GM19467 (cell line): ENCODE results near the gene TBL2.
A peak's percentile ranks its signal among the peaks of the same experiment; 100 is the strongest.
"Not testable (repeated sequence)": the region's sequence is repeated elsewhere in the genome, so short reads cannot be mapped to it uniquely, and the experiment has no call there.

ENCODE experiments used
- ATAC-seq: cut with Tn5 transposase; IDR thresholded peaks from one replicate; pipeline ENCODE4 v1.9.1; 2021; ENCODE audit warnings: mild to moderate bottlenecking, moderate library complexity; ENCODE audit not compliant: unreplicated experiment

The TBL2 gene

DNA sequence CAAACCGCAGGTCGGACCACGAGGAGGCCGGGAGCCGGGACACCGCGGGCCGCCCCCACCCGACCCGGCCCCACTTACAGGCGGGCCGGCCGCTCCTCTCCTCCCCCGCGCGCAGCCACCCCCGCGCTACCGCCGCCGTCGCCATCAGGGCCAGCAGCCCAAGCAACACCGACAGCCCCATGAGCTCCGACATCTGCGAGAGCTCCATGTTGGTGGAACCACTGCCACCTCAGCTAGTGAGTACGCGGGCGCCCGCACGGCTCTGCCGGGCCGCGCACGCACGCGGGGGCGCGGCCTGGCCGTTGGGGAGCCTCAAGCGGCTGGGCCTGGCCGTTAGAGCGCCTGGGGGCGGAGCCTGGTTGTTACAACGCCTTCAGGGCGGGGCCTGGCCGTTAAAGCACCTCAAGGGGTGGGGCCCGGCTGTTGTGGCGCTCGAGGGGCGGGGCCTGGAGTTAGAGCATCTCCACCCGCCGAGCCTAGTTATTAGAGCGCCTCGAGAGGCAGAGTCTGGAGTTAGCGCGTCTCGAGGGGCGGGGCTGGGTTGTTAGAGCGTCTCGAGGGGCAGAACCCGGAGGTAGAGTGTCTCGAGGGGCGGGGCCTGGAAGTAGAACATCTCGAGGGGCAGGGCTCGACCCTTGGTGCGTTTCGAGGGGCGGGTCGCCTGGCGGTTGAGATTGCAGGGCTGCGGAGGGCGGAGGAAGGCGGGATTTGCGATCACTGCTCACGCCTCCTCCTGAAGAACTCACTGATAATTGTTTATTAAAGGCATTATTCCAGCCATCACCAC, at the start of gene TBL2:
Gene TBL2 (minus strand): TSS at position 238 of the 787 bp plus-strand sequence. CDS start 30 bp downstream, at position 208.
- ATAC-seq = peak; percentile 89

DNA sequence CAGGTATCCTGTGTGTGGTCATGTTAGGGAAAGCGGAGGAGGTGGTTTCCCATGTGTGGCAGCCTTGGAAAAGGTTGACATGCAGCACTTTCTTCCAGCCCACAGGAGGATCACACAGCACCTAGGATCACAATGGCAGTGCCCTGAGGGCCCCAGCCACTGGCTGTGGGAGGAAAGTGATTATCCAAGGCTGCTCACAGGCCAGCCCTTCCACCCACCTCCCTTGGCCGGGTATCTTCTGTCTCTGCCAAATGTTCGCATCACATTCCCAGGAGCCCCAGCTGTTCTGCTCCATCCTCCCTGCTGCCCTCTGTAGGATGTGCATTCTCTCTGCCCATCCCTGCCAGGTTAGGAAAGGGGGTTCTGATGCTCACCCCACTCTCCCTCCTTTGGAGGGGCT, 48.4 kb upstream of the TBL2 start:
- ATAC-seq = no peak

DNA sequence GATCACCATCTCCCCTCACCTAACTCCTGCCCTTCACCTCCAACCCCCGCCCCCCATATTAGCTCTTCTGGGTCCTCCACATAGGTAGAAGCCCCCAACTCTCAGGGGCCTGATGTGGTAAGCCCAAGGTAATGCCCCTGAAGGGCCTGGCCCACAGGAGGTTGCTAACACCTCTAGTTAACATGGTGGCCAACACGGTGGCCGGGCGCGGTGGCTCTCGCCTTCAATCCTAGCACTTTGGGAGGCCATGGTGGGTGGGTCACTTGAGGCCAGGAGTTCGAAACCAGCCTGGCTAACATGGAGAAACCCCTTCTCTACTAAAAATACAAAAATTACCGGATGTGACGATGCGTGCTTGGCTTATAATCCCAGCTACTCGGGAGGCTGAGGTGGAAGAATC, 46.9 kb upstream of the TBL2 start:
- ATAC-seq = no peak

DNA sequence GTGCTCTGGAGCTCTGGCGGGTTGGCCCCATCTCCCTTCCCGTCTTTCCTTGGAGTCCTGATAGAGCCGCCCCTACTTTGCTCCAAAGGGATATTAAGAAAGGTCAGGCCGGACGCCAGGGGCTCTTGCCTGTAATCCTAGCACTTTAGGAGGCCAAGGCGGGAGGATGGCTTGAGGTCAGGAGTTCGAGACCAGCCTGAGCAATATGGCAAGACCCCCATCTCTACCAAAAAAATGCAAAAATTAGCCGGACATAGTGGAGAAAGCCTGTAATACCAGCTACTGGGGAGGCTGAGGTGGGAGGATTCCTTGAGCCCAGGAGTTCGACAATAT, 46.3 kb upstream of the TBL2 start:
- no peak for ATAC-seq

- no peak for ATAC-seq
Observed at GRCh38 chr7:73623798-73624668, 45.7 kb upstream of the TBL2 start, which contains the start of gene MLXIPL. Gene MLXIPL, minus strand, starts transcription at chr7:73624522. Its CDS starts 30 bp downstream, at chr7:73624492.

- ATAC-seq = no peak
Observed at GRCh38 chr7:73622909-73623797, 44.8 kb upstream of the TBL2 start.

GRCh38 chr7:73622527-73622908, 44.1 kb upstream of the TBL2 start:
- no peak for ATAC-seq

DNA sequence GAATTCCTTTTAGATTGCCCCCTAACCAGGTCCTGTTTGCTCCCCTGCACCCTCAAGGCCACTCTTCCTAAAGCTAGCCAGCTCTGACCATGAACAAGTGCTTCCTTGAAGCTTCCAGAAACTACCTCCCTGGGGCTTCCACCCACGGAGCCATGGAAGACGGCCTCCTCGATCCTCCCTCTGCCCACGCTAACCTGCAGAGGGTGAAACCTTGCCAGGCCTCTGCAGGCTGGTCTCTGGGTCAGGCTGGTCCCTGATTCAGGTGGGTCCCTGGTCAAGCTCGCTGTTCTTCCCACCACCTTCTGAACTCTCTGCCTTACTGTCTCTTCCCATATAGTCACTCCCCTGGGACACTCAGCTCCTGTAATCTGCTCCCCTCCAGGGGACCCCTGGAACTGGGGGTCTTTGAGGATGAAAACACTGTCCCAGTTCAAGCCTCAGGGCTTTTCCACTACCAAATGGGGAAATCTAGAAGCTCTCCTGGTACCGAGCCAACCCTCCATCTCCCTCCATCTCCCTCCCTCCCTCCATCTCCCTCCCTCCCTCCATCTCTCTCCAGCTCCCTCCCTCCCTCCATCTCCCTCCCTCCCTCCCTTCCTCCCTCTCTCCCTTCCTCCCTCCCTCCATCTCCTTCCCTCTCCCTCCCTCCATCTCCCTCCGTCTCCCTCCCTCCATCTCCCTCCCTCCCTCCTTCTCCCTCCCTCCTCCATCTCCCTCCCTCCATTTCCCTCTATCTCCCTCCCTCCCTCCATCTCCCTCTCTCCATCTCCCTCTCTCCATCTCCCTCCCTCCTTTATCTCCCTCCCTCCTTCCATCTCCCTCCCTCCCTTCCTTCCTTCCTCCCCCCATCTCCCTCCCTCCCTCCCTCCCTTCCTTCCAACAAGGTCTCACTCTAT, 43.0 kb upstream of the TBL2 start:
- ATAC-seq = no peak

- not testable (repeated sequence) for ATAC-seq
Observed at GRCh38 chr7:73619394-73619793, 41.0 kb upstream of the TBL2 start.

GRCh38 chr7:73618538-73618937, 40.2 kb upstream of the TBL2 start:
- ATAC-seq = no peak

DNA sequence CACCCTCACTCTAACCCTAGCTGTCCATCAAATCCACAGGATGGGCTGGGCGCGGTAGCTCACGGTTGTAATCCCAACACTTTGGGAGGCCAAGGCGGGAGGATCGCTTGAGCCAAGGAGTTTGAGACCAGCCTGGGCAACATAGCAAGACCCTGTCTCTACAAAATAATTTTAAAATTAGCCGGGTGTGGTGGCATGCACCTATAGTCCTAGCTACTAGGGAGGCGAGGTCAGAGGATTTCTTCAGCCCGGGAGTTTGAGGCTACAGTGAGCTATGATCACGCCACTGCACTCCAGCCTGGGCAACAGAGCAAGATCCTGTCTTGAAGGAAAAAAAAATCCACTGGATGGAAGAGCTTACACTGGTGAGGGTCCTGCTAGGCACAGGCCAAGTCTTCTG, 39.1 kb upstream of the TBL2 start:
- ATAC-seq = not testable (repeated sequence)

- no peak for ATAC-seq
Observed at GRCh38 chr7:73615886-73616285, 37.5 kb upstream of the TBL2 start.

DNA sequence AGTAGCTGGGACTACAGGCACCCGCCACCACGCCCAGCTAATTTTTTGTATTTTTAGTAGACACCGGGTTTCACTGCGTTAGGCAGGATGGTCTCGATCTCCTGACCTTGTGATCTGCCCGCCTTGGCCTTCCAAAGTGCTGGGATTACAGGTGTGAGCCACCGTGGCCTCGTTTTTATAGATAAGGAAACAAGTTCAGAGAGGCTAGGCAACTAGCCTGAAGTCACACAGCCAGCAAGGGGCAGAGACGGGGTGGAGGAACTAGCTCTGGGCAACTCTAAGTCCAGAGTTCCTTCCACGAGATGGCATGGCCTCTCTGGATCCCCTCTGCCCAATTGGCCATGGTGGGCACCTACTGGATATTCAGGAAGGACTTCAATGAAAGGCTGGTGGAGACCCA, 36.6 kb upstream of the TBL2 start:
- ATAC-seq = not testable (repeated sequence)

DNA sequence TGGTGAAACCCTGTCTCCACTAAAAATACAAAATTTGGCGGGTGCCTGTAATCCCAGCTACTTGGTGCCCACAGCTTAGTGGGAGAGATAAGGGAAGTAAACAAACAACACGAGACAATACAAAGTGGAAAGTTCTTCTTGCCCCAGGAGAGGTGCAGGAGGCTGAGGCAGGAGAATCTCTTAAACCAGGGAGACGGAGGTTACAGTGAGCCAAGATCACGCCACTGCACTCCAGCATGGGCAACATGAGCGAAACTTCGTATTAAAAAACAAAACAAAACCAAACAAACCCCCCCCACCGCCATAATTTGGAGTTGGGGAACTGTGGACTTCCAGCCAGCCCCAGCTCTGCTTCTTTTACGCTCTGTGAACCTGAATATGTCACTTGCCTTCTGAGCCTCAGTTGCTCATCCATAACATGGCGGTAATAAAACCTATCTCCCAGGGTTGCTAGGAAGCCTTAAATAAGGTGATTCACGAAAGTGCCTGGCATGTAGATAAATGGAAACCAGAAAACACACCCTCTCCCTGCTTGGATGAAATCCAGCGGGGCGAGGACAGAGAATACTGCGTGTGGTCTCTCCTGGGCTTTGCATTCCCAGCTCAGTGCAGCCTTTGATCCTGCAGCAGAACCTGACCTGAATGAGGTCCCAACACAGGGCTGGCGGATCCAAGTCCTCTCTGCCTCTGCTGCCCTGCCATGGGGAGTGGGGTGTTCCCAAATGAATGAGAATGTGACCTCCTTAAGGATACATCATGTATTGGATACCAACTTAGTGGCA, 35.8 kb upstream of the TBL2 start:
- ATAC-seq = no peak

GRCh38 chr7:73612598-73613269, 34.4 kb upstream of the TBL2 start:
- no peak for ATAC-seq

DNA sequence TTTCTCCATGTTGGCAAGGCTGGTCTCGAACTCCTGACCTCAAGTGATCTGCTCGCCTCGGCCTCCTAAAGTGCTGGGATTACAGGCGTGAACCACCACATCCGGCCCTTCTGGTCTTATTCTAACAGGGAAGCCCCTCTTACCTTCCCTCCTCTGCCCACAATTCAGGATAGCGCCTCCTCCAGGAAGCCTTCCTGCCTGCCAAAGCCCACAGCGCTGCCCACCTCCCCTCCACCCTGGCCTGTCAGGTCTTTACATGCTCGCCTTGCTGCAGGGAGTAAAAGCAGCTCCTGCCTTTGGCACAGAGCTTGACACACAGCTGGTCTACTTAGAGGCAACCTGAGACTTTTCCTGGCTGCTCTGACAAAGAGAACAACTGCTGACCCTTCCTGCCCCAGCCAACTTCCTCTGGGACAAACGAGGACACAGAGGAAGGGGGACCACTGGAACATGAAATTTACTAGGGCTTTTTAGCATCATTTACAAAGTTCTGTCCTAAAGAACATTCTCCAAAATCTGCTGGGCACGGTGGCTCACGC, 32.7 kb upstream of the TBL2 start:
- no peak for ATAC-seq

DNA sequence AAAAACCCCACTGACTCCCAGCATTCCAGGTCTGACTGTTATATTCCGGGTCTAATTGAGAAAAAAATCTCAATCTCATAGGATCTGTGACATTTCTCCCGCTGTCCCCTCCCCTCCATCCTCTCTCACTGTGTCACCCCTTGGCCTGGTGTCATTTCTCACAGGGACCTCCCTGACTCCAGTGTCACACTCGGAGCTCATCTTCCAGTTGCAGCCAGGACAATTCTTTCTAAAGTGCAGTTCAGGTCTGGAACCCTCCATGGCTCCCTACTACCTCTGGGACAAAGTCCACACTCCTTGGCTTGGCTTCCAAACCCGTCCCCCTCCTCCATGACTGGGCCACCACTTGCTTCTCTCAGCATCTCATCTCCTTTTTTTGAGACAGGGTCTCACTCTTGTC, 31.7 kb upstream of the TBL2 start:
- ATAC-seq = no peak

- not testable (repeated sequence) for ATAC-seq
Observed at GRCh38 chr7:73607692-73607983, 29.3 kb upstream of the TBL2 start.
